Adipose tissue (tissue), 3 donors: ENCODE data around the gene ENOX2. TPM values are rescaled to one million over a fixed set of nuclear protein-coding genes. Genes with fewer than 3 reads are reported as not detected.
"Not testable (repeated sequence)": the region's sequence is repeated elsewhere in the genome, so short reads cannot be mapped to it uniquely, and the experiment has no call there.

Experiments
- H3K27ac ChIP-seq: one replicate; pipeline ENCODE4 v1.5.1; 2013; ENCODE audit warnings: low read depth, low read length
- WGBS, 3 donors: extraction: QIAGEN DNeasy Blood & Tissue Kit; methylation state at CpG; one replicate each; pipeline ENCODE4 v1.1.7; 2013; 5-methylcytosine and 5-hydroxymethylcytosine counted together
- polyA plus RNA-seq, 3 donors: library from polyadenylated mRNA; stranded (reverse); fragments of 200-250 nt; gene quantifications; one replicate each; pipeline ENCODE4 v1.2.3, GENCODE V29; 2013
- donor health status: healthy with polysubstance abuse.
- donor health status: Bipolar disorder and iron deficiency.
- donor health status: healthy.

Gene ENOX2
- polyA plus RNA-seq, 3 donors, result 2.8 to 18.6 (median 5.3) TPM

DNA sequence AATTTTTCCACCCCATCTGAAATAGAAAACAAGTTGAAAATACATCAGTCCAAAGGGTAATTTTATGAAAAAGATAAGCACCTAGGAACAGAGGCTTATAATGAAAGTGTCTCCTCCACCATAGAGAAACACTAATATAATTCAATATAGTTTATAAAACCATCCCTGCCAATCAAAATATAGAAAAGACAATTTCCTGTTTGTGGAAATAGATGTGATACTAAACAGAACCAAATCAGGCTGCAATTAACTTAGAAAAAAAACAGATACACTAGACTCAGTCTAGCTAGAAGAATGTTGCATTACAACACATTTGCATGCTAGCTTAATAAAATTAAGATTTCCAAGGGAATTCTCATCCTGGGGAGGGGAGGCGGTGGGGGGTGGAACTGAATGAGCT, 68.2 kb downstream of the ENOX2 start:
- no peak overlapping the region for H3K27ac ChIP-seq
- 77 to 94% (median 91%) methylated on average over 1 of the region's 1 CpG for WGBS, 3 donors

DNA sequence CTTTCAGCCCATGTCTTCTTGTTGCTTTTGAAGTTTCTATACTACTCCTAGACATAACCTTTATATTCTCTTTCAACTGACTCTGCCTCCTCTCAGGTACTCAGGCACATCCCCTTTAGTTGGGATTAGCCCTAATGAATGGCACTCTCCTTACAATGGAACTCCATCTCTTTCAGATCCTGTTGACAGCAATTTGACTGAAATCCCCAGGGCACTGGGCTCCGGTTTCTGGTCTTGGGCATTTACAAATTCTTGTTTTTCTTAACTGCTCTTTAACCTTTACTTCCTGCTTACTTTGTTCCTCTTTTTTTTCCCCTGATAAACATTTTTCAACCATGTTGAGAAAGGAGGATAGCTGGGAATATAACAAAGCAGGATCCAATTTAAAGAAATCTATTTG, 68.9 kb downstream of the ENOX2 start:
- WGBS, 3 donors, result 21 to 64% (median 24%) methylated on average over 1 of the region's 1 CpG
- no peak overlapping the region for H3K27ac ChIP-seq

DNA sequence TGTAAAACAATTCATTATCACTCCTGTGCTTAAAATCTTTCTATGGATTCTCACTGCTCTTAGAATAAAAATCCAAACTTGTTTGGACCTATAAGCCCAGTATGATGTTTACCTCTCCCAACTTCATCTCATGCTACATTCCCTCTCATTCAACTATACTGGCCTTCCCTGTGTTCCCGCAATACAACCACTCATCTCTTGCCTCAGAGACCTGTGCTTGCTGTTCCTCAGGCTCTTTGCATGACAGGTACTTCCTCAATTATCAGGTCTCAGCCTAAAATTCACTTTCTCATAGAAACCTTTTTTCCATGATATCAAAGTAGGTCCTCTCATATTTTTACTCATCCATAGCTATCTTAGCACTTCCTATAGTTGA, 71.7 kb downstream of the ENOX2 start:
- 59 to 88% (median 86%) methylated on average over 1 of the region's 1 CpG for WGBS, 3 donors
- H3K27ac ChIP-seq, result no peak overlapping the region

DNA sequence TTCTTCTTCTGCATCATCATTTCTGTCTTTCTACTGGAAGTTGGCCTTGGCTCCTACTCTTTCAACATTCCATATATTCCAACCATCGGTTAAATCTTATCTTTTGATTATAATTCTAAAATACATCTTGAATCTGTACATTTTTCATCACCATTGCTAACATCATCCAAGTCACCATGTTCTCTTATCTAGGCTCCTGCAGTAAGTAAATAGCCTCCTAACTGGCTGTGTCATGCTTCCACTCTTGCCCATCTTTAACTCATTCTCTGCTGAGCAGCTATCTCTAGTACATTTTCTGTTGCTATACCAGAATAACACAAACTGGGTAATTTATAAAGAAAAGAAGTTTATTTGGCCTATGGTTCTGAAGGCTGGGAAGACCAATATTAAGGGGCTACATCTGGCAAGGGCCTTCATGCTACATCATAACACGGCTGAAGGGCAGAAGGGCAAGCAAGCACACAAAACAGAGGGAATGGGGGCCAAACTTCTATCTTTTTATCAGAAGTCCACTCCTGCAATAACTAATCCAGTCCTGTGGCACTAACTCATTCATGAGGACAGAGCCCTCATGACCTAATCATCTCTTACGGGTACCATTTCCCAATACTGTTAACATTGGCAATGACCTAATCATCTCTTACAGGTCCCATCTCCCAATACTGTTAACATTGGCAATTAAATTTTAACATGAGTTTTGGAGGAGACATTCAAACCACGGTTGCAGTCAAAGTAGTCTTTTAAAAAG, 72.2 kb downstream of the ENOX2 start:
- H3K27ac ChIP-seq, result no peak overlapping the region
- 80 to 89% (median 81%) methylated on average over 4 of the region's 4 CpGs for WGBS, 3 donors

DNA sequence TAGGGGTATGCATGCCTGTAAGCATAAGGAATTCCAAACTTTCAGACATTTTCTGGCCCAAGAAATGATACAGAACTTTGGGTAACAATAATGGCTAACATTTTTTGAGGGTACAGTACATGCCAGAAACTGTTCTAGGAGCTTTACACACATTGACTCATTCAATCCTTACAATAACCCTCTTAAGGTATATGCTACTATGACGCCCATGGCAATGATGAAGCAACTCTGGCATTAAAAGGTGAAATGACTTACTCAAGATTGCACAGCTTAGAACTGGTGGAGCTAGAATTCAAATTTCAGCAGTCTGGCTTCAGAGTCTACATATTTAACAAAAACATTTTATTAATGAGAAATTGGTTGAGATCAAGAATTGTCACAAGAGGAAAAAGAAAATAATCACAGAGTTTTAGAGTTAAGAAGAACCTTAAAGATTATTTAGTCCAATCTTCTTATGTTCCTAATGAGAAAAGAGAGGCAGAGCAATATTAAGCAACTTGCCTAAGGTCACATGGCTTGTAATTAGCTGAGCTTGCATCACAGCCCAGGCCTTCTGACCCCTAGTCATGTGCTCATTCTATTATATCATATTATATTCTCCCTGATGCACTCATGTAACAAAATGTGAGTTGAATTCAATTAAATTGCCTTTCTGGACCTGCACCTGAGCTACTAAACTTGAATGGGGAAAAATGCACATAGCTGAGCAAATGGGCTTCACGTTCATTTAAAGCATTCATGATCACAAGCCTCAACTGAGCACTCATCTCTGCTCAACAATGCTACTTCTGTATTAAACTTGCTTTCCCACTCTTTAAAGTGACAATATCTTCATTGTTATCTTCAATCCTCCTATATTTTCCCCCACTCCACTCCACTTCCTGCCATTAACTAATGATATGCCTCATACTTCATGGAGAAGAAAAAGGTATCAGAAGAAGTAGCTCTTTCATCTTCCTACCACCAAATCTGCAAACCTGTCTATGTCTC, 73.2 kb downstream of the ENOX2 start:
- 66 to 91% (median 83%) methylated on average over 2 of the region's 2 CpGs for WGBS, 3 donors
- H3K27ac ChIP-seq, result no peak overlapping the region

DNA sequence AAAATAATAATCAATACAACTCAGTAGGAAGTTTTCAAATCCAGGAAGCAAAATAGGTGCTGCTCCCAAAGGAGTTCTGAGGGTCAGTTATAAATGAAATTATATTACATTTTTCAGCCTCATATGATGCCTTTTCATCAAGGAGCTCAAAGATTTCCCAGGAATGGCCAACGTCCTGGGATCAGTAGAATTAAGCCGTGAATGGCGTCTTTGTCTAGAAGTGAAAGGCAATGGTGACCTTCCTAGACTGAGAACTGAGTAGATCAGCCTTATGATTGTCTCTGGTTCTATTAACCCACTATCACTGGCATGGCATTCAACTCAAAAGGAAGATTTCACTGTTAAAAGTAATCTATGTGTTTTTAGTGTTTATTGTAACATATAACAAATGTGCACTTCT, 74.4 kb downstream of the ENOX2 start:
- 71 to 97% (median 85%) methylated on average over 3 of the region's 3 CpGs for WGBS, 3 donors
- H3K27ac ChIP-seq, result no peak overlapping the region

DNA sequence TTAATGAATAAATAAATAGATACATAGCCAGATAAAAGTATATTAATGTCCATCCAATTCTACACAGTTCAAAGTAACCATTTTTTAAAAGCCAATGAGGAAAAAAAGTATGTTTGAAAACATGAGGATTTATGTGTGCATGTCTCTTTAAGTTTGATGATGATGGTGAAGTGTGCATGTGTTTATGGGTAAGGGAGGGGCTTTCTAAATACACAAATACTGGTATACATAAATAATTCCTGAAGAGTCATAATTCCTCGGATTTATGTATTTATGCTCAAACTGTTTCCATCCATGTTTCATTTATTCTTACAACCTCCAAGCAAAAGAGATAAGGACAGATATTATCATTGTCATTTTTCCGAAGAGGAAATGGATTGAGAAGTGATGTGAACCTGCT, 75.4 kb downstream of the ENOX2 start:
- 72 to 92% (median 90%) methylated on average over 2 of the region's 2 CpGs for WGBS, 3 donors
- H3K27ac ChIP-seq, result no peak overlapping the region

DNA sequence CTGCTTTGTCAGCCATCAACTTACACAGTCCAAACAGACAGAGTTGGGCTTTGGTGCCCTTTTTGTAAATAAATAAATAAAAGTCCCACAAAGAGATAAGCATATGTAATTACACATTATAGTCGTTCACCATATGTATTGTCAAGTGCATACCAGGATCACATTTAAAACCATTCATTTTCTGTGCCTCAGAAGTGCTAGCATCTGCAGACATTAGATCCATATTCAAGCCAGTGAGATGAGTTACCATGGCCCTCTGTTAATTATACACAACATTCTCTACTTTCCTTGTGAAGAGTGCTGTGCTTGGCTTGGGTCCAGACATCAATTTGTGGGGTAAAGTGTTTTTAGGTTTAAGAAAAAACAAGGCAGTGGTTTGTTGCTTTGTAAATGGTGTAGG, 76.8 kb downstream of the ENOX2 start:
- H3K27ac ChIP-seq, result no peak overlapping the region
- 54 to 76% (median 69%) methylated on average over 1 of the region's 1 CpG for WGBS, 3 donors

DNA sequence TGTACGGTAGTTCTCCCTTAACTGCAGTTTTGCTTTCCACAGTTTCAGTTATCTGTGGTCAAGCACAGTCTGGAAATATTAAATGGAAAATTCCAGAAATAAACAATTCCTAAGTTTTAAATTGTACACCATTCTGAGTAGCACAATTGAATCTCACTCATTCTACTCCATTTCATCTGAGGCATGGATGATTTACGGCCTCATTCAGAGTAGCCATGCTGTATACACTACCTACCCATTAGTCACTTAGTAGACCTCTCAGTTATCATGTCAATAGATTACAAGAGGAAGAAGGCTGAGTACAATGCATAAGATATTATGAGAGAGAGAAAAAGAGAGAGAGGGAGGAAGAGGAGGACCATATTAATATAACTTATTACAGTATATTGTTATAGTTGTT, 77.5 kb downstream of the ENOX2 start:
- 86 to 100% (median 99%) methylated on average over 2 of the region's 2 CpGs for WGBS, 3 donors
- no peak overlapping the region for H3K27ac ChIP-seq

DNA sequence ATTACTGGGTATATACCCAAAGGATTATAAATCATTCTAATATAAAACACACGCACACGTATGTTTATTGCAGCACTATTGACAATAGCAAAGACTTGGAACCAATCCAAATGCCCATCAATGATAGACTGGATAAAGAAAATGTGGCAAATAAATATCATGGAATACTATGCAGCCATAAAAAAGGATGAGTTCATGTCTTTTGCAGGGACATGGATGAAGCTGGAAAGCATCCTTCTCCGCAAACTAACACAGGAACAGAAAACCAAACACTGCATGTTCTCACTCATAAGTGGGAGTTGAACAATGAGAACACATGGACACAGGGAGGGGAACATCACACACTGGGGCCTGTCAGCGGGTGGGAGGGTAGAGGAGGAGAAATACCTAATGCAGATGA, 83.6 kb downstream of the ENOX2 start:
- H3K27ac ChIP-seq, result not testable (repeated sequence)
- 83 to 98% (median 89%) methylated on average over 4 of the region's 4 CpGs for WGBS, 3 donors

DNA sequence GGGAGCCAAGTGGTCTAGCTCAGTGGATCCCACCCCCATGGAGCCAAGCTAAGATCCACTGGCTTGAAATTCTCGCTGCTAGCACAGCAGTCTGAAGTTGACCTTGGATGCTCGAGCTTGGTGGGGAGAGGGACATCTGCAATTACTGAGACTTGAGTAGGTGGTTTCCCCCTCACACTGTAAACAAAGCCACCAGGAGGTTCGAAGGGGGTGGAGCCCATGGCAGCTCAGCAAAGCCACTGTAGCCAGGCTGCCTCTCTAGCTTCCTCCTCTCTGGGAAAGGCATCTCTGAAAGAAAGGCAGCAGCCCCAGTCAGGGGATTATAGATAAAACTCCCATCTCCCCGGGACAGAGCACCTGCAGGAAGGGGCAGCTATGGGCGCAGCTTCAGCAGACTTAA, 89.1 kb downstream of the ENOX2 start:
- not testable (repeated sequence) for H3K27ac ChIP-seq
- 66 to 90% (median 79%) methylated on average over 5 of the region's 5 CpGs for WGBS, 3 donors

DNA sequence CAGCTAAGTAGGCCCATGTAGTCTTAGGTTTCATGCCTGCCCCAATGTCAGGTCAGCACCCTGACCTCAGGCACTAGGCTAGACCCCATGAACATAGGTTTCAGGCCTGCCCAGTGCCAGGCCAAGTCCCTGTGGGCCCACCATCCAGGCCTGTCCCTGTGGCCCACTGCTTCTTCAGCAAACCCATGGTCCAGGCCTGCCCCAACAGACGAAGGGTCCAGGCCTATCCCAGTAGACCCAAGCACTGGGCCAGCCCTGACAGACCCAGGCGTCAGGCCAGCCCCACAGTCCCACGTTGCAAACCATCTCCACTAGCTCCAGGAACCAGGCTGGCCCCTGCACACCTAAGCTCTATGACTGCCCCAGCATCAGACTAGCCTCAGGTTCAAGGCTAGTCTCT, 92.4 kb downstream of the ENOX2 start:
- WGBS, 3 donors, result 72 to 96% (median 93%) methylated on average over 3 of the region's 3 CpGs
- H3K27ac ChIP-seq, result no peak overlapping the region

DNA sequence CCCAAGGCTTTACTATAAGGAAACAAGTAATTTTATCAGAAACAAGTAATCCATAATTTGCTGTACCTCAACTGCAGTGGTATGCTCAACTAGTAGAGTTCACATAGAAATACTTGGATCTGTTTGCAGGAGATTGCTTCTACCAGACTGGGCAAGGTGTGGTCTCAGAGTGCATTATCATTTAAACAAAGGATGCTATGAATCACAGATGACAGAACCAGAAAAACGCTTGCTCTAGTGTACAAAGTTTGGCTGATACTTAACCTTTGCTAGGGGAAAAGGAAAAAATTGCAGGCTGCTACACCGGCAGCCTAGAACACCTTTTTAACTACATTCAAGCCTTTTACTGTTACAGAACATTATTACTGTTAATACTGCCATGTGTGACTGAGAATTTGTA, 97.1 kb downstream of the ENOX2 start:
- 47 to 69% (median 66%) methylated on average over 2 of the region's 2 CpGs for WGBS, 3 donors
- no peak overlapping the region for H3K27ac ChIP-seq

DNA sequence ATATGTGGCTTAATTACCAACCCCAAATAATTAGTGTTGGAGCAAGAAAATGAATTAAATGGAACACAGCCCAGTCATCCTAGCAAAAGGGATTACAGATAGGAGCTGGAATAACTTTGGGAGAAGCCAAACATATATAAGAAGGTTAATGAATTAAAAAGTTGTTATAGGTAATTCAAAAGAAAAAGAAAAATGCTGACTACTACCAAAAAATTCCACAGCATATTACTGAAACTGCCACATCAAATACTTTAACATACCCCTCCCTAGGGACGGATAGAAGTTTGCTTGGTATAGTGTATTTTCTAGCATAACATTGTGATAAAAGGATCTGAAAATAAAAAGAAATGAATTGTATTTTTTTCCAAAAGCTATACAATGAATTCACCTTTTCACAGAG, 99.5 kb downstream of the ENOX2 start:
- 55 to 96% (median 91%) methylated on average over 1 of the region's 1 CpG for WGBS, 3 donors
- H3K27ac ChIP-seq, result no peak overlapping the region

DNA sequence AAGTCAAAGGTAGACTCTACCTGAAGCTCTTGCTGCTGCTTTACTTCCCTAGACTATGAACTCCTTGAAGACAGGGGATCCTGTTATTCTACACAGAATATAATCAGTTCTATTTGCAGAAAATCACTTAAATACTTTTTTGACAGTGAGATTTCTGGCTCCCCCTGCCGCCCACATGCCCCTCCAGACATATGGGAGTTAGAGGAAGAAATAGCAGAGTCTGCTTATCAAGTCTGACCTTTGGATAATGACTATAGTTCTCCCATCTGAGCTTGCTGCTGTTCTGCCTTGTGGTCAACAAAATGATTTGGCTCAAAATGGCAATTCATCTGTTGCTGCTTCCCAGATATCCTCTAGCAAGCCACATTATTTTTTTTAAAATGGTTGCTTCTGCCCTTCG, 101.1 kb downstream of the ENOX2 start:
- H3K27ac ChIP-seq, result no peak overlapping the region
- 71 to 93% (median 91%) methylated on average over 2 of the region's 2 CpGs for WGBS, 3 donors

DNA sequence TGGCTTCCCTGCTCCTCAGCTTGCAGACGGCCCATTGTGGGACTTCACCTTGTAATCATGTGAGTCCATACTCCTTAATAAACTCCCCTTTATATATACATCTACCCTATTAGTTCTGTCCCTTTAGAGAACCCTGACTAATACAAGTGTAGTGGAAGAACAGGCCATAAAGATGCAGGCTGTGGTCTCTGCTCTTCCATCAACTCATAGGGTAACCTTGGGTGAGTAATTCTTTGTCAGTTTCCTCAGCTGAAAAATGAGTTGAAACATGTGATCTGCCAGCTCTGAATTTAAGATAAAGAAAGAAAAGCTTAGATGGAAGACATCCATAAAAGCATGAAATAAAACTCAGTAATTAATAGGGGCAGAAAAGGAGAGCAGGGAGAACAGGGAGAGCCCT, 103.6 kb downstream of the ENOX2 start:
- WGBS, 3 donors, result 79 to 95% (median 91%) methylated on average over 1 of the region's 1 CpG
- H3K27ac ChIP-seq, result no peak overlapping the region

DNA sequence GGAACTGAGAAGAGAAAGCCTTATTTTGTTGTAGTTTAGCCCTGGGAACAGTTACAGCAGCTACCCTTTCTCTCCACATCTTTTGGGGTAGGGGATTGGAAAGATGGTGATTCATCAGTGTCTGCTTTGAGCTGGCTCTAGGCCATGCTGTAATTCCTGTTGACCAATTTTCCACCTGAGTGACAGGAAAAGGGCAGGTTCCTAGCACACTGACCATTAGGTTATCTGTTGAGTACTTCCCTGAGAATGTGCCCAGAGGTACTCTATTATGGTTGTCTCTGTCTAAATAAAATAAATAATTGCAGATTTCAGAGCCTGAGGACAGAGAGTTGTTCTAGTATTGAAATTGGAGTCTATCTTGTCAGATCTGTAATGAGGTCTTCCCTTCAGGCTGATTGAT, 109.0 kb downstream of the ENOX2 start:
- H3K27ac ChIP-seq, result no peak overlapping the region

DNA sequence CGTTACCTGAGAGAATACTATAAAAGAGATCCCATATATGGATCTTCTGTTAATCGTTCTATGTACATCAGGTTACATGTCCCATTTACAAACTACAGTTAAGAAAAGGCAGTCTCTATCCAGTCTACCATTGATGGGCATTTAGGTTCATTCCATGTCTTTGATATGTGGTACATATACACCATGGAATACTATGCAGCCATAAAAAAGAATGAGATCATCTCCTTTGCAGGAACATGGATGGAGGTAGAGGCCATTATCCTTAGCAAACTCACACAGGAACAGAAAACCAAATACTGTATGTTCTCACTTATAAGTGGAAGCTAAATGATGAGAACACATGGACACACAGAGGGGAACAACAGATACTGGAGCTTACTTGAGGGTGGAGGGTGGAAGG, 111.1 kb downstream of the ENOX2 start:
- WGBS, 3 donors, result 85 to 100% (median 95%) methylated on average over 2 of the region's 2 CpGs
- not testable (repeated sequence) for H3K27ac ChIP-seq

DNA sequence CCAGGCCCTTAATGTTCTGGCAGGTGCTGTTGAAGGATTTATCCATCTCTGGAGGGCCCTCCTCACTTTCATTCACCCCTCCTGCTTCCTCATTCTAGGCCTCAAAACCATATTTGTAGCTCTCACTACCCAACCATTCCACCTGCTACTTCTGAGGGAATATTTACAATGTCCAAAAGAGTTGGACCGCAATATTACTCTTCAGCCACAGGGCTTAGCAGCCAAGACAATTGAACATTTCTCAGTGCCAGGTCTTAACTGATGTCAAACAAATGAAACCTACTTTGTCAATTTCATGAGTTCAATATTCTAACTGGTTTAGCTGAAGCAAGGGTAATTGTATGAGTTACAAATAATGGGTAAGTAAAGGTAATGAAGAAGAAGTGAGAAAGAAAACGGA, 113.2 kb downstream of the ENOX2 start:
- H3K27ac ChIP-seq, result no peak overlapping the region
- 88 to 97% (median 93%) methylated on average over 2 of the region's 2 CpGs for WGBS, 3 donors
